Measurements from ENCODE around the gene TPST1. TPM values are rescaled to one million over a fixed set of nuclear protein-coding genes. Genes with fewer than 3 reads are reported as not detected.
"Not testable (repeated sequence)": the region's sequence is repeated elsewhere in the genome, so short reads cannot be mapped to it uniquely, and the experiment has no call there.

TPST1 gene
- total and polyA plus RNA-seq, 9 of the 15 experiments (the other 6 are each of a cell fraction or from before 2014, with no cell fraction given), result 0.15 to 2.2 (median 0.53) TPM

- H3K36me3 ChIP-seq (ENCODE audit: control insufficient read depth, insufficient read depth, low read length); H3K27me3 ChIP-seq (ENCODE audit: control insufficient read depth in 2 of 2, insufficient read depth in 2 of 2, low read length in 2 of 2); H2AFZ ChIP-seq (ENCODE audit: low read depth, low read length); H3K4me2 ChIP-seq (ENCODE audit: insufficient read depth, low read length); H3K4me3 ChIP-seq; in situ Hi-C loops (cut with MboI); H3K79me2 ChIP-seq (ENCODE audit: control insufficient read depth, insufficient read depth, low read length); H3K9me1 ChIP-seq (ENCODE audit: control insufficient read depth, insufficient read depth, low read length); H4K20me1 ChIP-seq (replicated peaks; ENCODE audit: control insufficient read depth, insufficient read depth, low read length); H3K9me3 ChIP-seq (replicated peaks; ENCODE audit: control insufficient read depth, insufficient read depth, low read depth, low read length); H3K9ac ChIP-seq (ENCODE audit: insufficient read depth in 1 of 2, low read depth in 2 of 2, low read length in 2 of 2); BruUV-seq (replicated peaks); H3K27ac ChIP-seq (ENCODE audit: extremely low read depth, low read depth, low read length); CTCF ChIA-PET (ENCODE audit: low intra/inter-chr PET ratio); intact Hi-C loops (cut with micrococcal nuclease); TF ChIP-seq TEAD4 (CRISPR knock-in tag; IDR thresholded peaks at IDR 0.05; ENCODE audit: borderline replicate concordance); ATF1 (CRISPR knock-in tag; IDR thresholded peaks at IDR 0.05): not testable (repeated sequence)
- 12% methylated on average over 5 of the region's 5 CpGs for WGBS (ENCODE audit: insufficient coverage, low coverage, missing lambda C conversion rate)
- DNase-seq (ENCODE audit: extremely low read depth in 1 of 4, low spot score in 3 of 4), result peak in 1 of 4 experiments; percentile 71
- POLR2A ChIA-PET, result interaction anchor here (0.6 kb wide), 1 partner anchor 341 kb away, joined by 4 read pairs; no protein-coding TSS in a partner anchor
- H3K4me1 ChIP-seq (replicated peaks in 1 of 2; ENCODE audit: control insufficient read depth in 2 of 2, insufficient read depth in 2 of 2, low read length in 2 of 2), result peaks cover 10 to 17% of the 10 kb centered on the region in 2 experiments; a peak in 4 of 5 replicates
- peak; percentile 53 for ATAC-seq
- FAIRE-seq, result peak; percentile 87
- TF ChIP-seq TEAD1 (CRISPR knock-in tag; IDR thresholded peaks at IDR 0.05) (peak in 1 of 2 experiments; percentile 66; a peak in 1 of 4 replicates), NCOA2 (IDR thresholded peaks at IDR 0.05; ENCODE audit: partially characterized antibody in 2 of 2) (peak in 1 of 2 experiments; percentile 18), SMARCE1 (IDR thresholded peaks at IDR 0.05) (0 out of 2 replicates have a peak, but pooled peaks have one; percentile 47), EP400 (IDR thresholded peaks at IDR 0.05) (peak; percentile 25; the same call in 1 of the 2 replicates), TRIM24 (IDR thresholded peaks at IDR 0.05) (peak; percentile 45 to 59; a peak in 3 of 4 replicates), ARNT (IDR thresholded peaks at IDR 0.05) (peak in 1 of 2 experiments; percentile 52; a peak in 1 of 4 replicates), HDAC1 (IDR thresholded peaks at IDR 0.05) (peak in 1 of 2 experiments; percentile 44; a peak in 1 of 4 replicates), TAL1 (IDR thresholded peaks at IDR 0.05) (peak; percentile 41; the same call in 1 of the 2 replicates), TEAD4 (IDR thresholded peaks at IDR 0.05; ENCODE audit: low read length) (peak; percentile 66), SMARCA4 (IDR thresholded peaks at IDR 0.05) (peak; percentile 65; the same call in 1 of the 2 replicates), TCF3 (CRISPR knock-in tag; IDR thresholded peaks at IDR 0.05) (peak; percentile 52), NRF1 (conservative IDR thresholded peaks at IDR 0.05 in 1 of 2, IDR thresholded peaks at IDR 0.05 in 1 of 2) (peak; percentile 38 to 44; a peak in 3 of 4 replicates), ATF1 (tag; IDR thresholded peaks at IDR 0.05) (0 out of 2 replicates have a peak, but pooled peaks have one; percentile 30), CBFA2T2 (conservative IDR thresholded peaks at IDR 0.05) (peak; percentile 49), CEBPB (tag; IDR thresholded peaks at IDR 0.05) (peak; percentile 55; the same call in 1 of the 2 replicates), ZBTB2 (IDR thresholded peaks at IDR 0.05) (peak; percentile 63; the same call in 1 of the 2 replicates), ARID1B (IDR thresholded peaks at IDR 0.05) (peak; percentile 75), GATAD2A (IDR thresholded peaks at IDR 0.05) (0 out of 2 replicates have a peak, but pooled peaks have one; percentile 19), EGR1 (conservative IDR thresholded peaks at IDR 0.05) (peak; percentile 95), CTBP1 (IDR thresholded peaks at IDR 0.05; ENCODE audit: borderline replicate concordance) (peak; percentile 46; the same call in 1 of the 2 replicates), MEIS2 (IDR thresholded peaks at IDR 0.05; ENCODE audit: partially characterized antibody) (peak; percentile 34)
These were observed 169.2 kb downstream of the TPST1 start for GRCh38 chr7:66374141-66374840.

Measured in K562 (cell line).